Stimulated activated CD8-positive, alpha-beta memory T cell treated with anti-CD3 and anti-CD28 coated beads, Interleukin-12 subunit alpha, Interleukin-12 subunit beta, amount 100 ng/mL, for 24 hours (primary cell): ENCODE data around the gene GORASP1.

Source experiments
- DNase-seq: peaks from one replicate; pipeline ENCODE4 v3.0.0-alpha.2; 2020; ENCODE audit errors: extremely low read depth

Gene GORASP1

DNA sequence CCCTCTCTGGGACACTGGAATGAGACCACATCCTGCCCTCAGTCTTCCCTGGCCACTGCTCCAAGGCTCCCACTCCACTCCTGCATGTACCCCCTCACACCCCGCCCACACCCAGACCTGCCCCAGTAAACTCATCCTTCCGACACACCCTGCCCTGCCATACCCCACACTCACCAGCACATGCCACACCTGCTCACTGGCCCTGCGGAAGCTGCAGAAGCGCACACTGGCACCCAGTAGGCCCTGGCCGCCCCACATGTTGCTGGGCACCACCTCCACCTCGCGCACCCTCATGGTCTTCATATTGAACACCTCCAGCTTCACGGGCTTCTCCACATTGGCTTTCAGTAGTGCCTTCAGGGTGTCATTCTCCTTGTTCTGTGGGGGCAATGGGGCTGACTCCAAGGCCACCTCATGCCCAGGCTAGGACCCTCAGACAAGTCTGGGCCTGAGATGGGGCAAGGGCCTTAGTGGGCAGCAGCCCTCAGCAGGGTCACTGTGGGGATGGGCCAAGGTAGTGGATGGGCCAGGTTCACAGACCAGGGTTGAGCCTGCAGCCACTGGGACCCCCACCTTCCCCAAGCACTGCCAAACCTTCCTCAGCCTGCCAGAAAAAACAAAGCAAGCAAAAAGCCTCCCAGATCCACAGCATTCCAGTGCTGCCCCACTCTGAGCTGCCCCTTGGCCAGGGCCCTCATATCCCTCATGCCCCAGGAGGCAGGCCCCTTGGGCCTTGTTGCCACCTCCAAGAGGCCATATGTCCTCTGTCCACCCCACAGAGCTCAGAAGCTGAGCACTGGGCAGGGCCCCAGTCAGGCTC is 4.7 kb downstream of the GORASP1 start:
- DNase-seq, result no peak

DNA sequence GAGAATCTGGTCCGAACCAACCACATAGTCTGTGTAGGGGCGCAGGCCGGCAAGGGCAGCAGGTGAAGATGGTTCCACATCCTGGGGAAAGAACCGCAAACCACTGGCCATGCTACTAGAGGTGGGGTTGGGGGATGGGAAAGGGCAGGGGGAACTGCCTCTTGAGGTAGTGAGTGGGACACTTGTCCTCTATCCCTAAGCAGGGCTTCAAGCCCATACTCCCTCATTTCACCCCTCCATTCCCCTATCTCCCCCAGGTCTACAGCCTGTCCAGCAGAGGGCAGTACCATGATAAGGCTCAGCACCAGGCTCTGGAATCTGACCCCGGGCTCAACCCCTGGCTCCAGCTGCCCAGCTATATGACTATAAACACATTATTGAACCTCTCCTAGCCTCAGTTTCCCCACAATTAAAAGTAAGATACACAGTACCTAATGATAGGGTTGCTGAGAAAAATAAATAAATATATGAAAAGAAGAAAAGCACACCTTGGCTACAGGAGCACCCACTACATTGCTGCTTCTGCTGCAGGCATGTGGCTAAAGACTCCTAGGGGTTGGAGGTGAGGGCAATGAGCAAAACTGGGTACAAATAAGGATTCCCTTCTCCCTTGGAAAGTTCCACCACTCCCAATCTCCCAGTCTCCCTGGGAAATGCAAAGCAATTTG is 6.3 kb downstream of the GORASP1 start:
- no peak for DNase-seq

DNA sequence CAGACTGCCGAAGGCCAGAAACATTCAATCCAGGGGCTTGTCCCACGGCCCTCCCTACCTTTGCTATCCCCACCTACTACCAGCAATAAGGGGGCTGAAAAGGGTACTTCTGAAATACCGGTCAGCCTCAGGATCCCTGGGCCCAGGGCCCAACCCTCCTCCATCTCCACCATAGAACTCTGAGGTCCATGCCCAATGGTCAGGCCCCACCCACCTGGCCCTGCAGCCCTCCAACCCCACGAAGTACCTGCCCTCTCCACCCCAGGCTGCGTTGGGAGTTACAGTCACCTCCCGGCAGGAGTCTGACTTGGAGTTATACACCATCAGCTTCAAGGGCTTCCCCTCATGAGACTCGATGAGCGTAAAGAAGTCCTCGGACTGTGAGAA is 6.9 kb downstream of the GORASP1 start:
- no peak for DNase-seq

DNA sequence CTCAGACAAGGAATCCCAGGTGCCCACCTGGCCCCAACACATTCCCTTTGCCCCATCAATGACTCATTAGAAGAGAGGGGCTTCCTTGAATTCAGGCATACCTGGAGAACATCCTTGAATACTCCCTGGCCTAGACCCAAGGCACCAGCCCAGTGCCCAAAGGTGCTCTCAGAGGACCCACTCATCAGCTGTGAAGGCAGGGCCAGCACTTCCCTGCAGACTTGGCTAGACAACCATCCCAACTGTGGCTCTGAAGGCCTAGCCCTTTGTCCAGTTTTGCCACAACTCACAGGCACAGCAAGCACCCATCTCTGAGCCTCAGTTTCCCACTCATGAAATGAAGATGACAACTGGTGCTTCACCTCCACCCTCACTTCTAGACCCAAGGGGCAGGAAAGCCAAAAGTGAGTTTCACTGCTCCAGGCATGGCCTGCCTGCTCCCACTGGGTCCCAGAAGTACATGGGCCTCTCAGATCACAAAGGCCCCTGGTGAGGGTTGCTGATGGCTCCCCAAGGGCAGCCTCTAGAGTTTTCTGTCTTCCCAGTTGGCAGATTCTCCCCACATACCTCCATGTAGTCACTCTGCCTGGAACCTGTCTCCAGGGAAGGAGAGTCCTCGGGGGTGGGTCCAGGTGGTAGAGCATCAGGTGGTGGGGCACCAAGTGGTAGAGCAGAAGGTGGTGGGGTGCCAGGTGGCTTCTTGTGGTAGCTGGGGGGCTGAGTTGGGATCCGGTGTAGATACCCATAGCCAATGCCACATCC is 7.5 kb downstream of the GORASP1 start:
- DNase-seq, result no peak

DNA sequence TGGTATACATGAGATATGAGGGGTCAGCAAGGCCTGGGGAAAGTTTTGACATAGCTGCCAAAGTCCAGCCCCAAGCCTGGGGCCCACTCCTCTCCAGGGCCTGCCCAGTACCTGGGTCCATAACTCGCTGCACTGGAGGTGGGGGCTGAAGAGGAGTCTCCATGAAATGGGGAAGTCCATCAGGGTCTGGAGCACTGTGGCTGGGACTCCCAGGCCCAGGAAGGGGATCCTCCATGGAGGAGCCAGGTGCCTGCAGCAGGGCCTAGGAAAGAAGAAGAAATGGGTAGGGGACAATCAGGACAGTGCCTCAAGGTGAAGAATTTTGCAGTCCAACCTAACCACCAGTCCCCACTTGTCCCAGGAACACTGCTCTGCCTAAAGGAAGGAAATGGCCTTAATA is 8.2 kb downstream of the GORASP1 start:
- no peak for DNase-seq

DNA sequence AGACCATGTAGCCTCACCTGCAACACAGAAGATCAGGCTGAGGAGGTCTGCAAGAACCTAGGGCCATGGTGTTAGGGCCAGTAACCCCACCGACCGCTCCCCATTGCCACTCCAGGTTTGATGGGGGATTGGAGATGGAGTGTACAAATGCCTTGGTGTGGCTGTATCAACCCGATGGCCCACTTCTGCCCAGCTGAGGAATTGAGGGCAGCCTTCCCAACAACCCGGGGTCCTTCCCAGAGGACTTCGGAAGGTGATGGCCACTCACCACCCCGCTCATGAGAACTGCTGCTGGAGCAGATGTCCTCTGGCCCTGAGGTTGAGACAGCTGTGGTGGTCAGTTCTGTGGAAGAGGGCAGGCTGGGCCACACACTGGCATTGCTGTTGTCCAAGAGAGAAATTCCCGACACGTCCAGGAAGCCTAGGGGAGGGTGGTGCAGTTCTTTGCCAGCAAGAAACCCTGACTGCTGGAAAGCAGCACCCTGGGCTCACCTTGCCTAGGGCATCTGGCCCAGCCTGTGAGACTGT is 8.9 kb downstream of the GORASP1 start:
- DNase-seq, result no peak

DNA sequence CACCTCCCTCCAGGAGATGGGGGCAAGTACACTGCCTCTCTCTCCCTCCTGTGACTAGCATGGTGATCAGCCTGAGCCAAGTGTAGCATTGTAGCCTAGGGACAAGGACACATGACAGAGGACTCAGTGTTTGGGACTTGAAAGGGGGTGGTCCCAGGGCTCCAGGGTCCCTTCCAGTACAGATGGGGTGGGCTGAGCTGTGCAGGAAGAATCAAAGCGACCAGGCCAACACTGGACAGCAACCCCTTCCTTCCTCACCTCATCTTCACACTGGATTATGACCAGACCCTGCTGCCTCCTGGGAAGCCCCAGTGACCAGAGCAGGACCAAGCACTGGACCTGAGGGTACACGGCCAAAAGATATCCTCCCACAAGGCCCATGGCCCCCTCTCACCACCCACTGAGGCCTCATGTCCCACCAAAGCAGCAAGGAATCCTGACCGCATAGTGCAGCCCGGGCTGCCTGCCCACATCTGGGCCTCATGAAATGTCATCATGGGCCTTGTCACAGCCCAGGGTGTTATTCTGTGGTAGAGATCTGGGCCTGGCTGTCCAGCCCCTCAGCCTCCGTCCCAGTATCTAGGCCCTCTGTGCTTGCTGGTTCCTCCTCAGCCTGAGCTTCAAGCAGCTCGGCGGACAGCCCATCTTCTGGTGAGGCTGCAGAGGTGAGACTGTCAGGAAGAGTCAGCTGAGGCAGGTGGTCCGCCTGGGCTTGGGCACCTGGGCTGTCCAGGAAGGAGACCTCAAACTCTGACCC is 9.5 kb downstream of the GORASP1 start:
- DNase-seq, result no peak

DNA sequence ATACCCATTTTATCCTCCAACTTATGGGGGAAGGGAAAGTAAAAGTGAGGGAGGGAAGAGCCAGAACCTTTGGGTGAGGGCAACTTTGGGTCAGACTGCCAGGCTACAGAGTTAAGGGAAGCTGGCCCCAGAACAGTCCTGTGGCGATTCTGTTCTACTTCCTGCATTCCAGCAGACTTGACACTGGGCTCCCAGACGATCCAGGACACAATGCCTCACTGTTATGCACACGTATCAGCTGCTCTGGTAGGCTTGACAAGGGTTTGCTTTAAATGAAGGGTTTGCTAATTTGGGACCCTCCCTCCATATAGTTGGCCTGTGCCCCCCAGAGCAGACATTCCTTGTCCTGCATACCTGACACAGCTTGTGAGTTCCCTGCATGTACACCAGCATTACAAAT is 10.7 kb downstream of the GORASP1 start:
- no peak for DNase-seq

DNA sequence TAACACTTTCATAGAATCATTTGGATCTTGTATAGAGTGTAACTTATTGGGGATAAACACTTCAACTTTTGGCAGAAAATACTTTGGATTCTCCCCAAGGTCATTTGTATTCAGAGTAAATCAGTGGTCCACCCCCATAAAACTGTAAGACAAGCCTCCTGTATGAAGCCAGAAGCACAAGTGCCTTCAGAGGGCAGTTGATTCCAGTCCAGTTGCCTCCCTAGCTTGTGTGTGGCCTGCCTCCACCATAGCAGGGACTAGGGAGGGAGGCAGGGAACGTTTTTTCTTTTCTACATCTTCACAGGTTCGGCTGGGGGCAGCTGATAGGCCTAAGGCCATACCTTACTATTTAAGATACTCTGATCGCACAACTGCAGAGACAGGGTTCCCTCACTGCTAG is 11.6 kb downstream of the GORASP1 start:
- DNase-seq, result no peak

DNA sequence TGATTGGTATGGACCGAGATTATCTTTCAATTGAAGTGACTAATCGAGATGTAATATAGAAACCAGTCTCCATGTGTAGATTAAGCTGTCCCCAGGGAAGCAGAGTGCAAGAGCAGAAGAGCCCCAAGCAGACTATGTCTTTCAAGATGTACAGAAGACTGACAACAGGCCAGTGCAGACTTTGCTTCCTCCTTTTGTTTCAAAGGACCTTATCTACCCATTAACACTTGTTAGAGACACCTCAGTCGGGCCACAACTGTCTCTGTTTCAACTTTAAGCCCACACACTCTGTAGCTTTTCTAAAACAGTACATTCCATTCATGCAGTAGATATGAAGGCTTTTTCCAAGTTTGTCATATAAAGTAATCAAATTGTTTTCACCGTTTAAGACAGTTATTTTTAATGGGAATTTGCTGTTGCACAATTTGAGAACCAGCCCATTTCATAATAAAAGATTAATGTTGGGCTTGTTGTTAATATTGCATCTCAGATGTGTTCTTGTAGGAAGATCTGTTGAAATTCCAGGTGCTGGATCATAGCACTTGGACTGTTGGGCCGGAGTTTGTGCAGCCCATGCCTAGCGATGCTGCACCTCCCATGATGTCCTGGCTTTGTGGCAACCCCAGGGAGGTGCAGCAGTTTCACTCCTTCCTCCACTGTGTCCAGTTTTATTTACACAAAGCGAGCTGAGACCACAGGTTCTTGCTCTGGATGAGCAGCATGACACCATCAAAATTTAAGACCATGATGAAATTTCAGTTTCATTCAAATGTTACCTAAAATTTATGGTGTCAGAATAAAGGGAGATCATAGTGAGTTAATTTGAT is 12.4 kb downstream of the GORASP1 start:
- DNase-seq, result no peak

DNA sequence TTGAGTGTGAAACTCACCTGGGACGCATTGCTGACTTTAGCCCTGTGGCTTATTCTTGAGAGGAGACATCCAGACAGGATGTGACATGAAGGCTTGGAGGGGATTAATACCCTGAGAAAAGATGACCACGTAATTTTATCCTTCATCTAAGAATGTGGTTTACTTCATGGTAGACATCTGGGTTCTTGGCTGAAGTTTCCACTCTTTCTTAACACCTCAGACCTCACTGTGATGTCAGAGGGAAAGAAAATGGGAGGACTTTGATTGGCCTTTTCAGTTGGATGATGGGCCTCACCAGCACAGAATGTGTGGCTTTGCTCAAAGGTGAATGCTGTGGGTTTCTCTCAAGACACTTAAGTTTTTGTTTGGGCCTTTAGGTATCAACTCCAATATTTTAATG is 16.5 kb downstream of the GORASP1 start:
- DNase-seq, result no peak

DNA sequence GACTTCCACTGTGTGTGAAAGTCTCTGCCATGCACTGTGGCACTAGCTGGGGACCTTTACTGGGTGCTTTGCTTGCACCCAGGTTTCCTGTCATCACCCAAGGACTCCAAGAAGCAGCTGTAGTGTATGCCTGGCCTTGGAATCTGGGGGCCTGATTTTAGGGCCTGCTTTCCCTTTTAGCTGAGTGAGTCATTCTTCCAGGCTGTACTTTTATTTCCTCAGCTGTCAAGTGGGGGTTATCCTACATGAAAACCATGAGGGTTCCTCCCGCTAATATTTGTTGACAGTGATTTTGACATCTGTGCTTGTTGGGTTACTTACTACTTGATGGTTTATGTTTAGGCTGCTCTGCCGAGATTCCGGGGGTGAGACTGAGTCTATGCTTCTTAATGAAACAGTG is 18.5 kb downstream of the GORASP1 start:
- no peak for DNase-seq

DNA sequence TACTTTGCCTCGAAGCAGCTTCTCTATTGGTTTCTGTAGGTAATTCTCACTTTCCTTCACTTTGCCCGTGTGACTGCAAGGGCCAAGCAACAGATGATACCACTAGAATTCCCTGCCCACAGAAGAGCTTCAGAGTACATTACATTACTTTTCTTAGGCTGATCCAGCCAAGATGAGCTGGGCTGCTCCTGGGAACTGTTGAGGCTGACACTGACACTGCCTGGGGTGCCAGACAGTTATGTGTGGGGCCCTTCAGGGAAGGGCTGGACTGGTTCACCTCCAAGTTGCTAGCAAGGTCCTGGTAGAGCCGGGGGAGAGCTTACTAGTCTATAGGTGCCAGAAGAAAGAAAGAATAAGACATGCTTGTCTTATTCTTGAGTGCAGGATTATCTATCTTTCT is 19.0 kb downstream of the GORASP1 start:
- DNase-seq, result no peak

DNA sequence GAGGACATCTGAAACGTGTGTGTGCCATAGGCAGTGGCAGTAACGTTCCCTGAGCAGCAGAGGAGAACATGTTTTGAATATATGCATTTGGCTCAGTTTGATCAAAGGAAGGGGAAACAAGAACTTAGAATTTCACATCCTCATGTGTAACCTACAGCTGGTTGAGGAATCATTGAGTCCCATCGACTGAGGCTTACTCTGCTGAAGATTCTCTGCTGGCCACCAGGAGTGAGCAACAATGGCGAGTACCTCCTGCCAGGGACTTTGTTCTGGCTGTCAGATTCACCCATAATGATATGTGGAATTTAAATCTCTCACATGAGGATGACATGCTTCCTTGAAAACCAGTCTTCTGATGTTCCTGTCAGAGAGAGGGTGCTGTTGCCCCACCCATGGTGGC is 21.3 kb downstream of the GORASP1 start:
- no peak for DNase-seq

DNA sequence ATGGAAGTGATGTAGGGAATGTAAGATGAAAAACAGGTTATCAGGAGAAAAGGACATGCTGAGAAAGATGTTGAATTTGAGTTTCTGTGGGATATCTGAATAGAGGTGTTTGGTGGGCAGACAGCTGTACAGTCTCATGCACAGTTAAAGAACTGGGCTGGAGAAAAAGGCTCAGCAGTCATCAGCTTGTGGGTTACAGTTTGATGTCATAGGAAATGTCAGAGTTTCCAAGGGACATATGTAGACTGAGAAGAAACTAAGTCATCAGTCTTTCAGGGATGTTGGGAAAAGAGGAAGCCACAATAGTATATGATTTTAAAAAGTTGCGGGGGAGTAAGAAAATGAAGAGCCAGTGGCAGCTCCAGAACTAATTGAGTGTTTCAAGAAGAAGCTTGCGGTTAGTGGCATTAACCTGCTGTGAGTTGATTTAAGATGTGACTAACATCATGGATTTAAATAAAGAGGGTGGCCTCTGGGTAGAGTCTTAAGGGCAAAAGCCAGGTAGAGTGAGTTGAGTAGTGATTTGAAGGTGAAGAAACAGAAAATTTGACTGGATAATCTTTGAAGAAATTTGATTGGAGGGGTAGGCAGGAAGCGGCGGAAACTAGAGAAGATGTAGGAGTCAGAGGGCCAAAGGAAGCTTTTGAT is 24.6 kb downstream of the GORASP1 start:
- no peak for DNase-seq

DNA sequence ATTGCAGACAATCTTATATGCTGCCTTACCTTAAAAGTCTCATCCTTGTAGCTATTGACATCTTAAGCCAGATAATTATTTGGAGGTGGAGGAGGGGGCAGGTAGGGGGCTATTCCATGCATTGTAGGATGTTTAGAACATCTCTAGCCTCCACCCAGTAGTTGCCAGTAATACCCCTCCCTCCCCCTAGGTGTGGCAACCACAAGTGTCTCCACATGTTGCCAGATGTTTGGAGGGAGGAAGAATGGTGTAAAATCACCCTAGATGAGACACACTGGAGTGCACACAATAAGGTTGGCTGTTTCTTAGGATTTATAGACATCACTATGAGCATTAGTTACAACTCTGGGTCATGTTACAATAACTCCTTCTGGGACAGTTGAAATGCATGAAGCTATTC is 27.4 kb downstream of the GORASP1 start:
- no peak for DNase-seq

DNA sequence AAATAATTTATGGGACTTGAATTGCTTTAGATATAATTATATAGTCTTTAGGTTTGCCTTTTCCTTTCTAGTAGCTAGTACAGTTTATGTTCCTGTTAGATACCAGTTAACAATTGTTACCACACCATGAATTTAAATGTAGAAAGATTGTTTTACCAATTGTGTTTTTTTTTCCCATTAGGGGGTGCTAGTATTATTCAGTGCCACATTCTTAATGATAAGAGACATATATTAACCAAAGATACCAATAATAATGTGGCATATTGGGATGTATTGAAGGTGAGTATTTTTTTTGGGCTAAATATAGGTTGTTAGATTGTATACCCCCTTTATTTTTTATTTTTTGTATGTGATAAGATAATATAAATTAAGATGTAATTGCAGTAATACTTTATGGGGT is 27.9 kb downstream of the GORASP1 start:
- DNase-seq, result no peak

DNA sequence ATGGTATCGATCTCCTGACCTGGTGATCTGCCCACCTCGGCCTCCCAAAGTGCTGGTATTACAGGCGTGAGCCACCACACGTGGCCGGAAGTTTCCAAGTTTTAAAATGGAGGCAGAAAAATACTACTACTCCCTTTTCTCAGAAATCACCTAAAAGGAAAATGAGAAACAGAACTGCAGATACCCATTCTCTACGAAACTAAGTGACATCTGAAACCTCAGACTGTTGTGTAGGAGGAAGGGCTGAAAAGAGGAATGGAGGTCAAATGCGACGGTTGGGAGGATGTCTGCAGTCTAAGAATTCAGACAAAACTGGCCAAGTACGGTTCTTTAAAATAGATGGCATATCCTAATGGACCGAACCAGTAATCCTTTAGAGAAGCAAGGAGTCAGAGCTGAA is 31.5 kb downstream of the GORASP1 start:
- DNase-seq, result no peak

DNA sequence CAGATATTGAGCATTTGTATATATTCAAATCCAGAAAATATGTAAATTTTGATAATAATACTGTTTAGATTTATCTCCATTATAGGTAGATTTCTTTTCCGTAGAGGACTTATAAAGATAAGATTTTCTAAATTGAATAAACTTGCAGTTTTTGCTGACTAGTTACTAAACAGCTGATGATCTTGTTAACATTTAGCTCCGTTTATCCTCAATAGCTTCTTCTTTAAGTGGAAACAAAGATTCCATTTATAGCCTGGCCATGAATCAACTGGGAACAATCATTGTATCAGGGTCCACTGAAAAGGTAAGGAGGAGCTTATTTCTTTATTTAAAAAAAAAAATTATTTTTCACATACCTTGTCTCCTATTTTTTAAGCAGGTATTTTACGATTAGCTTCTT is 38.9 kb downstream of the GORASP1 start:
- DNase-seq, result no peak

DNA sequence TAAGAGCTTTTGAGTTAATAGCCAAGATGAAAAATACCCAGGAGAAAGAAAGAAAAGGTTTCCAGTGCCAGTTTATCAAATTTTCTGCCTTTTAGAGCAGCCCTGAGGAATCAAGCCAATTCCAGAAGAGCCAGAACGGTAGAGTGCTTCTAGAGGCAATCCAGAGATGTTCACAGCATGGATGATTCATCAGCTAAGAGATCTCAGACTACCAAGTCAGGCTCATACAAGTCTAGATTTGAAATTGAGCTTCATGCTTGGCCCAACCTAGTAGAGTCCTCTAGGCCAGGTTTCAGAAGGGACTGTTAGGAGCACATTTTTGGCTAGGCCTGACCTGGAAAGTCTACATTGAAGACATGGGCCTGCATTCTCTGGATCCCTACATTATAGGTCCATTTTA is 40.1 kb downstream of the GORASP1 start:
- DNase-seq, result no peak

DNA sequence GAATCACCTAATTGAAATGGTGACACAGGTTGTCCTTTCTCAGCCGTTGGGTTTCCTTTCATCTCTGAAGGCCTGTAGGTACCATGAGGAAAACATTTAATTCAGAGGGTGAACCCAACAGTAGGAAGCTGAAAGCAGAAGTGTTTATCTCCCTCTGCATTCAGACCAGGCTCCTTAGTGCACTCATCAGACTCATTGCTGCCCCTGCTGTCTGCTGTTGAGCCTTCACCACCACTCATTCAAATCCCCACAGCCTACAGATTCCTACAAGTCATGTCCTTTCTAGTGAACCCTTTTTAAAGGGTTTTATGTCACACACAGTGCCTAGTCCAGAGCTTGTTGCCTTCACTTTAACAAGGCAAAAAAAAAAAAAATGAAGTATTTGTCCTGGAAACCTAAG is 42.2 kb downstream of the GORASP1 start:
- DNase-seq, result no peak
